D721Med (cell line): Measurements from ENCODE around the gene B3GNT5.

Experiments
- DNase-seq: peaks from one replicate; pipeline ENCODE4 v3.0.0; 2011; ENCODE audit warnings: low spot score; ENCODE audit not compliant: insufficient read length
- FAIRE-seq: peaks from 2 replicates; lab custom pipeline; 2011; peaks lifted over from hg19 to GRCh38; lab: Jason Lieb, UNC
- CTCF ChIP-seq: IDR thresholded peaks from 2 replicates; pipeline ENCODE4 v1.5.1; 2012; ENCODE audit warnings: mild to moderate bottlenecking, control low read depth; ENCODE audit not compliant: insufficient read depth; ENCODE audit errors: missing control alignments

Gene B3GNT5

GRCh38 chr3:183266454-183266853, 13.4 kb downstream of the B3GNT5 start:
- DNase-seq (no peak), FAIRE-seq (no peak)
- TF ChIP-seq CTCF = no peak

GRCh38 chr3:183267140-183267539, 14.1 kb downstream of the B3GNT5 start:
- DNase-seq (no peak), FAIRE-seq (no peak)
- TF ChIP-seq CTCF = no peak

GRCh38 chr3:183268366-183268765, 15.3 kb downstream of the B3GNT5 start:
- no peak for DNase-seq
- no peak for FAIRE-seq
- no peak for TF ChIP-seq CTCF

- no peak for TF ChIP-seq CTCF
- no peak for FAIRE-seq
- DNase-seq = no peak
Observed at GRCh38 chr3:183269345-183269744, 16.3 kb downstream of the B3GNT5 start.

- no peak for TF ChIP-seq CTCF
- FAIRE-seq (no peak), DNase-seq (no peak)
Observed at GRCh38 chr3:183270344-183270743, 17.3 kb downstream of the B3GNT5 start.

- DNase-seq (no peak), FAIRE-seq (no peak)
- no peak for TF ChIP-seq CTCF
Observed at GRCh38 chr3:183272142-183272541, 19.1 kb downstream of the B3GNT5 start.

GRCh38 chr3:183272791-183273190, 19.7 kb downstream of the B3GNT5 start:
- no peak for FAIRE-seq
- no peak for TF ChIP-seq CTCF
- no peak for DNase-seq
